Neuron (in vitro differentiated cells): ENCODE measurements around the gene MBD3L3.
"Not testable (repeated sequence)": the region's sequence is repeated elsewhere in the genome, so short reads cannot be mapped to it uniquely, and the experiment has no call there.

Experiments
- H2AFZ ChIP-seq: one replicate; pipeline ENCODE4 v1.6.1; 2013; ENCODE audit warnings: low read depth, mild to moderate bottlenecking, inconsistent platforms, low read length, moderate library complexity
- H3K27me3 ChIP-seq: one replicate; pipeline ENCODE4 v1.6.1; 2013; ENCODE audit warnings: low read length; ENCODE audit not compliant: insufficient read depth
- H3K36me3 ChIP-seq: one replicate; pipeline ENCODE4 v1.6.1; 2013; ENCODE audit warnings: low read length; ENCODE audit not compliant: insufficient read depth
- H3K4me1 ChIP-seq: one replicate; pipeline ENCODE4 v1.6.1; 2013; ENCODE audit warnings: low read length; ENCODE audit not compliant: insufficient read depth
- H3K4me3 ChIP-seq: 2 replicates; pipeline ENCODE4 v1.5.1; 2013; ENCODE audit warnings: mild to moderate bottlenecking, low read length, moderate library complexity
- H3K9me3 ChIP-seq: one replicate; pipeline ENCODE4 v1.6.1; 2013; ENCODE audit warnings: low read length

Gene MBD3L3

GRCh38 chr19:7074705-7075282 is 16.3 kb upstream of the MBD3L3 start:
- Histone ChIP-seq H3K27me3 (no peaks in the 10 kb centered on the region), H2AFZ (no peak overlapping the region), H3K36me3 (peaks cover 79% of the 10 kb centered on the region), H3K4me3 (no peak overlapping the region), H3K9me3 (peaks cover 49% of the 10 kb centered on the region), H3K4me1 (peaks cover 7% of the 10 kb centered on the region)

- H3K9me3 ChIP-seq: peaks cover 33% of the 10 kb centered on the region
- peaks cover 8% of the 10 kb centered on the region for H3K4me1 ChIP-seq
- no peak overlapping the region for H2AFZ ChIP-seq
- H3K27me3 ChIP-seq: no peaks in the 10 kb centered on the region
- H3K36me3 ChIP-seq: peaks cover 62% of the 10 kb centered on the region
- H3K4me3 ChIP-seq: no peak overlapping the region
Observed at GRCh38 chr19:7072541-7072940, 14.1 kb upstream of the MBD3L3 start.

DNA sequence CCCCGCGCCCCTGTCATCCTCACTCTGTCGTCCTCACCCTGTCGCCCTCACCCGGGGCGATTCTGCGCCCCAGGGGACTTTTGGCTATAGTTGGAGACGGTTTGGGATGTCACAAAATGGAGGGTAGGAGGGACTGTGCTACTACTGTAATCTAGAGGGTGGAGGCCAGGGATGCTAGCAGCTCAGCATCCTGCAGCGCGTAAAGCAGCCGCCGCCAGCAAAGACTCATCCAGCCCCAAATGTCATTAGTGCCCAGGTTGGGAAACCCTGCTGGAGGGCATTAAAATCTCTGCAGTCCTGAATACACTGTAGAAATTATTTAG is 11.4 kb upstream of the MBD3L3 start:
- H3K9me3 ChIP-seq: peaks cover 14% of the 10 kb centered on the region
- H2AFZ ChIP-seq: peak overlapping the region; percentile 96
- no peaks in the 10 kb centered on the region for H3K27me3 ChIP-seq

GRCh38 chr19:7069042-7069903 is 10.8 kb upstream of the MBD3L3 start, which contains the start of gene ZNF557:
Gene ZNF557, plus strand, starts transcription at chr19:7069703. Its CDS starts 5,372 bp downstream, at chr19:7075075.
- Histone ChIP-seq H3K4me1 (peaks cover 8% of the 10 kb centered on the region), H3K4me3 (peak within 1 kb of the TSS; percentile 84), H3K27me3 (no peaks in the 10 kb centered on the region), H3K36me3 (peaks cover 30% of the 10 kb centered on the region), H2AFZ (peak within 1 kb of the TSS; percentile 96), H3K9me3 (peaks cover 12% of the 10 kb centered on the region)

More for the DNA sequence above, 11.4 kb upstream of the MBD3L3 start:
- Histone ChIP-seq H3K4me1 (peaks cover 8% of the 10 kb centered on the region), H3K4me3 (peak overlapping the region; percentile 84), H3K36me3 (peaks cover 35% of the 10 kb centered on the region)

- no peaks in the 10 kb centered on the region for H3K27me3 ChIP-seq
- peaks cover 12% of the 10 kb centered on the region for H3K9me3 ChIP-seq
- H3K4me1 ChIP-seq: peaks cover 8% of the 10 kb centered on the region
- peak overlapping the region; percentile 3 for H2AFZ ChIP-seq
- H3K4me3 ChIP-seq: peak overlapping the region; percentile 36
- H3K36me3 ChIP-seq: peaks cover 25% of the 10 kb centered on the region
Observed at GRCh38 chr19:7068599-7068998, 10.1 kb upstream of the MBD3L3 start.

DNA sequence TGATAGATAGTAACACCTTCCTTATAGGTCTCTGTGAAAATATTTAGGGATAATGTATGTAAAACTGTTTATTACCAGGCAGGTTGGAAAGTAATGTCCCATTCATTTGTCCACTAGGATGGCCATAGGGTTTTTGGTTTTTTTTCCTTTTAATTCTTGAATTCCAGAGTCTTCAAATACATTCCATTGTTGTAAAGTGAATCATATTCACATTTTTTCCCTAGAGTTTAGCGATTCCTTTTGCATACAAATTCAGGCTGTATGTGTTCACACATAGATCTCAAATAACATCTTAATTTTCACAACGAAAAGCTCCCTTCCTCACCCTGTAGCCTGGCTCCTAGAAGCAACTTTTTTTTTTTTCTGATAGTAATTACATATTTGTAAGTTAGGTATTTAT is 9.2 kb upstream of the MBD3L3 start:
- Histone ChIP-seq H3K9me3 (peaks cover 11% of the 10 kb centered on the region), H3K4me1 (peaks cover 8% of the 10 kb centered on the region), H2AFZ (no peak overlapping the region), H3K4me3 (no peak overlapping the region), H3K36me3 (peaks cover 18% of the 10 kb centered on the region), H3K27me3 (no peaks in the 10 kb centered on the region)

- H3K36me3 ChIP-seq: peaks cover 12% of the 10 kb centered on the region
- H2AFZ ChIP-seq, H3K4me1 ChIP-seq, H3K27me3 ChIP-seq, H3K9me3 ChIP-seq, H3K4me3 ChIP-seq: not testable (repeated sequence)
Observed at GRCh38 chr19:7067122-7067521, 8.6 kb upstream of the MBD3L3 start.

GRCh38 chr19:7063764-7064418 is 5.4 kb upstream of the MBD3L3 start:
- Histone ChIP-seq H3K4me3 (no peak overlapping the region), H2AFZ (no peak overlapping the region), H3K4me1 (no peaks in the 10 kb centered on the region), H3K36me3 (no peaks in the 10 kb centered on the region), H3K9me3 (peaks cover 4% of the 10 kb centered on the region), H3K27me3 (no peaks in the 10 kb centered on the region)

- H3K9me3 ChIP-seq: peaks cover 4% of the 10 kb centered on the region
- no peaks in the 10 kb centered on the region for H3K4me1 ChIP-seq
- no peak overlapping the region for H3K4me3 ChIP-seq
- no peaks in the 10 kb centered on the region for H3K27me3 ChIP-seq
- H2AFZ ChIP-seq: no peak overlapping the region
- no peaks in the 10 kb centered on the region for H3K36me3 ChIP-seq
Observed at GRCh38 chr19:7063339-7063738, 4.9 kb upstream of the MBD3L3 start.

DNA sequence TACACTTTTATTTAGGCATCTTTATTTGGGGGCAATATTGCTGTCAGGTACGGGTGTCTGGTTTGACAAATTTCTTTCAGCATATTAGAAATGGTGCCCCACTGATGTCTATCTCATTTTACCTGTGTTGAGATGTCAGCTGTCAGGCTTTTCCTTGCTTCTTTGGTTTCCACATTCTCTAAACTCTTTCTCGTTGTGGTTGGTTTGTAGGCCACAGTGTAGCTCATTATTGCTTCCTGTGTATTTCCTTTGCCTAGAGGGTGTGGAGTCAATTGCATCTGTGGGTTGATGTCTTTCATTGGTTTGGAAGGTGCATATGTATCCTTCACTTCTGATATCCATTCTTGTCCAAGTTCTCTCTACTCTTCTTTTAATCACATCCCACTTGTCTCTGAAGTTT is 1.5 kb upstream of the MBD3L3 start:
- H3K36me3 ChIP-seq, H3K4me1 ChIP-seq, H3K27me3 ChIP-seq, H3K4me3 ChIP-seq, H2AFZ ChIP-seq, H3K9me3 ChIP-seq: not testable (repeated sequence)

GRCh38 chr19:7056371-7056770 is 2.1 kb downstream of the MBD3L3 start:
- H3K4me1 ChIP-seq, H3K27me3 ChIP-seq, H3K4me3 ChIP-seq, H2AFZ ChIP-seq, H3K9me3 ChIP-seq, H3K36me3 ChIP-seq: not testable (repeated sequence)

- not testable (repeated sequence) for H2AFZ ChIP-seq, H3K36me3 ChIP-seq, H3K4me3 ChIP-seq, H3K27me3 ChIP-seq, H3K4me1 ChIP-seq, H3K9me3 ChIP-seq
Observed at GRCh38 chr19:7055679-7056078, 2.8 kb downstream of the MBD3L3 start.

- not testable (repeated sequence) for H2AFZ ChIP-seq, H3K36me3 ChIP-seq, H3K9me3 ChIP-seq, H3K27me3 ChIP-seq, H3K4me3 ChIP-seq, H3K4me1 ChIP-seq
Observed at GRCh38 chr19:7054635-7055368, 3.7 kb downstream of the MBD3L3 start.
